GM10248 (cell line): ENCODE results near the gene UBE2J1.
"Not testable (repeated sequence)": the region's sequence is repeated elsewhere in the genome, so short reads cannot be mapped to it uniquely, and the experiment has no call there.

ENCODE experiments used
- CTCF ChIA-PET: fragments of 300-600 bp; sonication (Branson Sonifier 250); formaldehyde crosslinking; extraction: SDS; loops from one replicate; lab custom pipeline; 2021; ENCODE audit warnings: antibody characterized with exemption; lab: Yijun Ruan, JAX
- POLR2A ChIA-PET: fragments of 350-650 bp; sonication (Branson Sonifier 250); formaldehyde crosslinking; extraction: SDS; loops from one replicate; lab custom pipeline; 2020; ENCODE audit warnings: antibody characterized with exemption; lab: Yijun Ruan, JAX
- DNase-seq: peaks from one replicate; pipeline ENCODE4 v3.0.0; 2012; ENCODE audit errors: extremely low spot score
- TF ChIP-seq, protein P1 (sequence below): IDR thresholded peaks from 2 replicates; pipeline ENCODE4 v1.5.1; 2012; ENCODE audit warnings: mild to moderate bottlenecking, low read depth; ENCODE audit errors: extremely low read depth, missing control alignments, control extremely low read depth

UBE2J1 gene

DNA sequence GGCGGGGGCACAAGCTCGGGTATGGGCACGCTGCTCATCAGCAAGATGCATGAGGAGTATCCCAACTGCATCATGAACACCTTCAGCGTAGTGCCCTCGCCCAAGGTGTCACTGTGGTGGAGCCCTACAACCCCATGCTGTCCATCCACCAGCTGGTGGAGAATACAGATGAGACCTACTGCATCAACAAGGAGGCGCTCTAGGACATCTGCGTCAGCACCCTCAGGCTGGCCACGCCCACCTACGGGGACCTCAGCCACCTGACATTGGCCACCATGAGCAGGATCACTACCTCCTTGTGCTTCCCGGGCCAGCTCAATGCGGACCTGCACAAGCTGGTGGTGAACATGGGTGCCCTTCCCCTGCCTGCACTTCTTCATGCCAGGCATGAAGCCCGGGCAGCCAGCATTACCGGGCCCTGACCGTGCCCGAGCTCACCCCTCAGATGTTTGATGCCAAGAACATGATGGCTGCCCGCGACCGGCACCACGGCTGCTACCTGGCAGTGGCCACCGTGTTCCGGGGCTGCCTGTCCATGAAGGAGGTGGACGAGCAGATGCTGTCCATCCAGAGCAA, 50.2 kb downstream of the UBE2J1 start:
- CTCF ChIA-PET = interaction anchor here (1.0 to 4.6 kb wide), 3 partner anchors 64 to 70 kb away, joined by 3 to 15 read pairs (median 10); no protein-coding TSS in a partner anchor
- DNase-seq = peak; percentile 5
- POLR2A ChIA-PET = no interaction called here
- TF ChIP-seq, protein P1, sequence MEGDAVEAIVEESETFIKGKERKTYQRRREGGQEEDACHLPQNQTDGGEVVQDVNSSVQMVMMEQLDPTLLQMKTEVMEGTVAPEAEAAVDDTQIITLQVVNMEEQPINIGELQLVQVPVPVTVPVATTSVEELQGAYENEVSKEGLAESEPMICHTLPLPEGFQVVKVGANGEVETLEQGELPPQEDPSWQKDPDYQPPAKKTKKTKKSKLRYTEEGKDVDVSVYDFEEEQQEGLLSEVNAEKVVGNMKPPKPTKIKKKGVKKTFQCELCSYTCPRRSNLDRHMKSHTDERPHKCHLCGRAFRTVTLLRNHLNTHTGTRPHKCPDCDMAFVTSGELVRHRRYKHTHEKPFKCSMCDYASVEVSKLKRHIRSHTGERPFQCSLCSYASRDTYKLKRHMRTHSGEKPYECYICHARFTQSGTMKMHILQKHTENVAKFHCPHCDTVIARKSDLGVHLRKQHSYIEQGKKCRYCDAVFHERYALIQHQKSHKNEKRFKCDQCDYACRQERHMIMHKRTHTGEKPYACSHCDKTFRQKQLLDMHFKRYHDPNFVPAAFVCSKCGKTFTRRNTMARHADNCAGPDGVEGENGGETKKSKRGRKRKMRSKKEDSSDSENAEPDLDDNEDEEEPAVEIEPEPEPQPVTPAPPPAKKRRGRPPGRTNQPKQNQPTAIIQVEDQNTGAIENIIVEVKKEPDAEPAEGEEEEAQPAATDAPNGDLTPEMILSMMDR = no peak

DNA sequence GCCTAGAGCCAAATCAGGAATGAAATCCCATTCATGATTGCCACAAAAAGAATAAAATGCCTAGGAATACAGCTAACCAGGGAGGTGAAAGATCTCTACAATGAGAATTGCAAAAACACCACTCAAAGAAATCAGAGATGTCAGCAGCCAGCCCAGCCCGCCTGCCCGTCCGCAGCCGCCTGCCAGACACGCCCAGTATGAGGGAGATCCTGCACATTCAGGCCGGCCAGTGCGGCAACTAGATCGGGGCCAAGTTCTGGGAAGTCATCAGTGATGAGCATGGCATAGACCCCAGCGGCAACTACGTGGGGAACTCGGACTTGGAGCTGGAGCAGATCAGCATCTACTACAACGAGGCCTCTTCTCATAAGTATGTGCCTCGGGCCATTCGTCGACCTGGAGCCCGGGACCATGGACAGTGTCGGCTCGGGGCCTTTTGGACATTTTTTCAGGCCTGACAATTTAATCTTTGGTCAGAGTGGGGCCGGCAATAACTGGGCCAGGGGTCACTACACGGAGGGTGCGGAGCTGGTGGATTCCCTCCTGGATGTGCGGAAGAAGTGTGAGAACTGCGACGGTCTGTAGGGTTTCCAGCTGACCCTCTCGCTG, 50.8 kb downstream of the UBE2J1 start:
- TF ChIP-seq, protein P1 = no peak
- ChIA-PET CTCF (interaction anchor here (1.5 to 4.6 kb wide), 3 partner anchors 58 to 70 kb away, joined by 3 to 15 read pairs (median 10); no protein-coding TSS in a partner anchor), POLR2A (no interaction called here)
- DNase-seq = no peak

DNA sequence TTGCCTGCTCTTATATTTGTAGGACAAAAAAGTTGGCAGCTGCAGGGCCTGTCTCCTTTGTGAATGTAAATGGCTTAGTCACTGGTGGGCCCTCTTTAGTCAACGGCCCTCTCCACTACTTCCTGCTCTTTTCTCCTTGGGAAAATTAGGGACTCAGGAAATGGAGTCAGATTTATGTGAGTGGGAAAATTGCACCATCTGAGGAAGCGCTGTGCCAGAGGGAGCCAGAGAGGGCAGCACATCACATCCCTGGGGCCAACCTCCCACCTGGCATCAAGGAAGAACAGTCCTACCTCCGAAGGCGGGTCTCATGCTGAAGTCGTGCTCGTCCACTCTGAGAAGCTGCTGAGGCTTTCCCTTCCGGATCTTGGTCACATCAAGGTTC, 53.1 kb downstream of the UBE2J1 start:
- peak; percentile 5 for DNase-seq

DNA sequence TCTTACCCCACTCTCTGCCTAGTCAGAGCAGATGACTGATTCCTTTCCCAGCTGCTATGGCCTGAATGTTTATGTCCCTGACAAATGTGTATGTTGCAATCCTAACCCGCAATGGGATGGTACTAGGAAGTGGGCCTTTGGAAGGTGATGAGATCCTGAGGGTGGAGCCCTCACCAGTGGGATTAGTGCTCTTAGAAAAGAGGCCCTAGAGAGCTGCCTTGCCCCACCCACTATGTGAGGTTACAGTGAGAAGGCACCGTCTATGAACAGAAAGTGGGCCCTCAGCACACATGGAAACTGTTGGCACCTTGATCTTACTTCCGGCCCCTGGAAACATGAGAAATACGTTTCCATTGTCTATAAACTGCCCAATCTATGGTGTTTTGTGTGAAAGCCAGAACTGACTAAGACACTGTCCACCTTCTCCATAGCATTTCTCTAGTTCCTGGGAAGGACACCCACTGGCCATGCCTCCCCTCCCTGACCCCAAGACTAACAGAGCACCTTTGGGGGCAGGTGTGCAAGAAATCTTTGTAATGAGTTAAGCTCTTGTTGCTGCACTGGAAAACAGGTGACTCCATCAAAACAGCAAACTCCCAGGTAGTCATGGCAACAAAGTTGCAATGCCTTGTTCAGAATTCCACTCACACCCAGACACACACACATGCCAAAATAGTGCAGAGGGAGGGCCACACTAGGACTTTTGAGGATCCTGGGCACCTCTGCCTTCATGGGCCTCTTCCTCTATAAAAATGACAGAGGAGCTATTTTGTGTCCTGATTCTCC, 53.6 kb downstream of the UBE2J1 start:
- ChIA-PET POLR2A (no interaction called here), CTCF (interaction anchor here (1.0 to 4.7 kb wide), 14 partner anchors 10 to 73 kb away, joined by 3 to 30 read pairs (median 6); partner anchors contain the start of gene UBE2J1)
- DNase-seq = peak; percentile 43
- TF ChIP-seq, protein P1 = no peak

More for the DNA sequence above, 53.1 kb downstream of the UBE2J1 start:
- TF ChIP-seq, protein P1 = peak; percentile 13
- ChIA-PET CTCF (interaction anchor here (1.0 to 4.7 kb wide), 10 partner anchors 9 to 72 kb away, joined by 3 to 30 read pairs (median 10); partner anchors contain the start of gene UBE2J1), POLR2A (no interaction called here)

DNA sequence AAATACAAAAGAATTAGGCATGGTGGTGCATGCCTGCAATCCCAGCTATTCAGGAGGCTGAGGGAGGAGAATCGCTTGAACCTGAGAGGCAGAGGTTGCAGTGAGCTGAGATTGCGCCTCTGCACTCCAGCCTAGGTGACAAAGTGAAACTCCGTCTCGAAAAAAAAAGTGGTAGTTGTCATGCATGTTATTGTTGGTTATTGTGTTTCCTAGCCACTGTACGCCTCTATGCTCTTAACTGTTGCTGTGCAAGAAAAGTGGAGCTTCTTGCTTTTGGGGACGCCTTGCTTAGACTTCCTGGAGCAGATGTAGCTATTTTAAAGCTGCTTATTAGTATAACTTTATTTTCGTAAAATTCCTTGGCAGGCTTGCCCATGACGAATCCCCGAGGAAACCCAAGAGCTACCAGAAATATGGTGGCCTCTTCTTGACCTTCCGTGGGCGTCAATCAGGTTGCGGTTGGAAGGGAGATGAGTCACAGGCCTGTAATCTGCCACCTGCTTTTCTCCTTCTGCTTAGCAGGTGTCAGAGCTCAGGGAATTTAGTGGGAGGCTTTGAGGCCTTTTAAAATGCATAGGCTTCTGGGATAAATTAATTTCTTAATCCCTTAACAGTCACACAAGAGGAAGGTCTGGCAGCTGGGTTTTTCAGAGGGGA, 54.7 kb downstream of the UBE2J1 start:
- TF ChIP-seq, protein P1 = no peak
- ChIA-PET CTCF (interaction anchor here (0.6 to 4.7 kb wide), 13 partner anchors 10 to 354 kb away, joined by 3 to 30 read pairs (median 4); partner anchors contain the start of gene UBE2J1), POLR2A (interaction anchor here (0.6 to 0.7 kb wide), 2 partner anchors 31 to 398 kb away, joined by 3 read pairs; no protein-coding TSS in a partner anchor)
- peak; percentile 78 for DNase-seq

DNA sequence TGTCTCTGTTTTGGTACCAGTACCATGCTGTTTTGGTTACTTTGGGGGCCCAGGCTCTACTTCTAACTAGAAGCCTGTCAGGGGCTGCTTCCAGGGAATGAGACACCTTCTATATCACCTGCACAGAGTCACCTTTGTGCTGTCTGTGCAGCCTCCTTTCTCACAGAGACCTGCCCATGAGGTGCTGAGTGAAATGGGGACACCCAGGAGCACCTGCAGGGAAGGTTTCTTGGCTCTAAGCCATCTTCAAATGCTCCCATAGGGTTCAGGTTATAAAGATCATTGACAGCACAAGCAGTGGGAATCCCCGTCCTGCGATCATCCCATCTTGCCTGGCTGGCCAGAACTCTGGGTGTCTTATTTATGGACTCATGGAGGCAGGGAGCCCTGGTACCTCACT, 56.5 kb downstream of the UBE2J1 start:
- no peak for DNase-seq
- CTCF ChIA-PET = interaction anchor here (3.9 kb wide), 1 partner anchor 13 kb away, joined by 30 read pairs; no protein-coding TSS in a partner anchor
- TF ChIP-seq, protein P1 = no peak
- POLR2A ChIA-PET = no interaction called here

DNA sequence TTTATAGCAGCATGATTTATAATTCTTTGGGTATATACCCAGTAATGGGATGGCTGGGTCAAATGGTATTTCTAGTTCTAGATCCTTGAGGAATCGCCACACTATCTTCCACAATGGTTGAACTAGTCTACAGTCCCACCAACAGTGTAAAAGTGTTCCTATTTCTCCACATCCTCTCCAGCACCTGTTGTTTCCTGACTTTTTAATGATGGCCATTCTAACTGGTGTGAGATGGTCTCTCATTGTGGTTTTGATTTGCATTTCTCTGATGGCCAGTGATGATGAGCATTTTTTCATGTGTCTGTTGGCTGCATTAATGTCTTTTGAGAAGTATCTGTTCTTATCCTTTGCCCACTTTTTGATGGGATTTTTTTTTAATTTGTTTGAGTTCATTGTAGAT, 57.4 kb downstream of the UBE2J1 start:
- CTCF ChIA-PET, DNase-seq, POLR2A ChIA-PET: not testable (repeated sequence)
